ENCODE data around the gene BMP8A. TPM values are rescaled to one million over a fixed set of nuclear protein-coding genes. Genes with fewer than 3 reads are reported as not detected.

BMP8A gene
- total and polyA plus RNA-seq, 2 experiments from 2014 or later, result 1.2 to 2.8 TPM

DNA sequence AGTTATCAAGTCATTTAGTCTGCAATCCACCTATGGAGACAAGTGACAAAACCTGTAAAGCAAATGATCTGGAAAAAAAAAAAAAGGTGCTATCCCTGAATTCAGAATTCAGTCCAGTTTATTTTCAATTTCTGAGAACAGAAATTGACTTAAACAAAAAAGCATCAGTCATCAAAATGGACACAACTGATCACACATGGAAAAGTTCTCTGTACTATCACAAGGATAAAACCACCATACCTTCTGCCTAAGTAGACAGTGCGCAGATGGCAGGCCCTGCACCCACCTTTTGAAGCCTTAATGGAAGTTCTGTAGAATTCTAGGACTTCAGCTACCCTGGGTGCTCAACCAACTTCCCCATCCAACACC, 81.6 kb downstream of the BMP8A start:
- DNase-seq (ENCODE audit: low spot score), result no peak
- H3K4me1 ChIP-seq (ENCODE audit: insufficient read depth), result peaks cover 23% of the 10 kb centered on the region
- peak overlapping the region; percentile 66 for H3K4me3 ChIP-seq
- H3K27ac ChIP-seq, result no peak overlapping the region
- H3K9me2 ChIP-seq (replicated peaks; ENCODE audit: insufficient read depth), result no peaks in the 10 kb centered on the region
- no peaks in the 10 kb centered on the region for H3K9me3 ChIP-seq (ENCODE audit: low read depth)
- peak overlapping the region; percentile 98 for H3K4me2 ChIP-seq
- peaks cover 10% of the 10 kb centered on the region for H3K36me3 ChIP-seq (replicated peaks; ENCODE audit: insufficient read depth, low read depth)
- H3K79me2 ChIP-seq, result peaks cover 85% of the 10 kb centered on the region
- 96% methylated on average over 1 of the region's 1 CpG for WGBS (ENCODE audit: low lambda C conversion rate, missing lambda C conversion rate)
- TF ChIP-seq EZH2phosphoT487 (IDR thresholded peaks at IDR 0.05; ENCODE audit: low read depth, severe bottlenecking, unreplicated experiment), result no peak
- H2AFZ ChIP-seq, result no peak overlapping the region
- no peaks in the 10 kb centered on the region for H3K27me3 ChIP-seq
- peaks cover 70% of the 10 kb centered on the region for H4K20me1 ChIP-seq (ENCODE audit: insufficient read depth, poor library complexity, severe bottlenecking)

DNA sequence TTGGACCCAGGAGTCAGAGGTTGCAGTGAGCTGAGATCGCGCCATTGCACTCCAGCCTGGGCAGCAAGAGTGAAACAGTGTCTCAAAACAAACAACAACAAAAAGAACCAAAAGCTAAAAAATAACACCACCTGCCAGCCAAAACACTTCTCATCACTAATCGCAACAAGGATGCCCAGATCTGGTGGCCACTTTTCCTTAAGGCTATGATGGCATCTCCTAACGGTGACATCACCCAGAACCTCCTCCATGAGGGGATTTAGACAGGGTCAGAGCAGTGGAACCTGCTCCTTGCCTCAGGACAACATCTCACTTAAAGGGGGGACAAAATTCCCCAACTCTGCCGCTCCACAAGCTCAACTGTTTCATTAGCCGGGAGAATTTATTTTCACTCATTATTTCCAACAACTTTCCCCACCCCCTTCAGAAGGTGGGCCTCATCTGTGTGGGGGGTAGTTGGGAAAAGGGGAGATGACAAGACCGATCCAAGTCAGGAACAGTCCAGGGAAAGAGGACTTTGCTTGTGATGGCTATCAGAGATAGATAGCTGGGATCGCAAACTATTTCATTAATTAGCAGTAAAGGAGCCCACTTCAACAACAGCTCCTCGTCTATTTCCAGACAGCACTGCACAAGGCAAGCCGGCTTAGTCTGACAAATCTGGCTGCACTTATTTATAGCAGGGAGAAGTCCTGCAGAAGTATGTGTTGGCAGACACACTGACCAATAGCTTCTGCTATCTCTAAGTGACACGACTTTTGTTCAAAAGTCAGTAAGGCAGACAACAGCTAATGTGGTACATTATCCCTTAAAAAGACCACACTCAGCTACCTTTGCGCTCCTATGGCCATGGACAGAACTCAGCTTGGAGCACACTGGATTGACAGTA, 82.5 kb downstream of the BMP8A start:
- H3K36me3 ChIP-seq (replicated peaks; ENCODE audit: insufficient read depth, low read depth), result peaks cover 3% of the 10 kb centered on the region
- peaks cover 23% of the 10 kb centered on the region for H3K4me1 ChIP-seq (ENCODE audit: insufficient read depth)
- no peaks in the 10 kb centered on the region for H3K9me2 ChIP-seq (replicated peaks; ENCODE audit: insufficient read depth)
- H3K27me3 ChIP-seq, result no peaks in the 10 kb centered on the region
- no peak for DNase-seq (ENCODE audit: low spot score)
- H4K20me1 ChIP-seq (ENCODE audit: insufficient read depth, poor library complexity, severe bottlenecking), result peaks cover 63% of the 10 kb centered on the region
- H3K27ac ChIP-seq, result no peak overlapping the region
- peak overlapping the region; percentile 66 for H3K4me3 ChIP-seq
- TF ChIP-seq EZH2phosphoT487 (IDR thresholded peaks at IDR 0.05; ENCODE audit: low read depth, severe bottlenecking, unreplicated experiment), result no peak
- TF ChIP-seq, protein P1, sequence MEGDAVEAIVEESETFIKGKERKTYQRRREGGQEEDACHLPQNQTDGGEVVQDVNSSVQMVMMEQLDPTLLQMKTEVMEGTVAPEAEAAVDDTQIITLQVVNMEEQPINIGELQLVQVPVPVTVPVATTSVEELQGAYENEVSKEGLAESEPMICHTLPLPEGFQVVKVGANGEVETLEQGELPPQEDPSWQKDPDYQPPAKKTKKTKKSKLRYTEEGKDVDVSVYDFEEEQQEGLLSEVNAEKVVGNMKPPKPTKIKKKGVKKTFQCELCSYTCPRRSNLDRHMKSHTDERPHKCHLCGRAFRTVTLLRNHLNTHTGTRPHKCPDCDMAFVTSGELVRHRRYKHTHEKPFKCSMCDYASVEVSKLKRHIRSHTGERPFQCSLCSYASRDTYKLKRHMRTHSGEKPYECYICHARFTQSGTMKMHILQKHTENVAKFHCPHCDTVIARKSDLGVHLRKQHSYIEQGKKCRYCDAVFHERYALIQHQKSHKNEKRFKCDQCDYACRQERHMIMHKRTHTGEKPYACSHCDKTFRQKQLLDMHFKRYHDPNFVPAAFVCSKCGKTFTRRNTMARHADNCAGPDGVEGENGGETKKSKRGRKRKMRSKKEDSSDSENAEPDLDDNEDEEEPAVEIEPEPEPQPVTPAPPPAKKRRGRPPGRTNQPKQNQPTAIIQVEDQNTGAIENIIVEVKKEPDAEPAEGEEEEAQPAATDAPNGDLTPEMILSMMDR (IDR thresholded peaks at IDR 0.05; ENCODE audit: poor library complexity), result no peak
- TF ChIP-seq EZH2 (IDR thresholded peaks at IDR 0.05; ENCODE audit: borderline replicate concordance), result no peak
- WGBS (ENCODE audit: low lambda C conversion rate, missing lambda C conversion rate), result 56% methylated on average over 12 of the region's 12 CpGs
- H3K79me2 ChIP-seq, result peaks cover 76% of the 10 kb centered on the region
- H3K9me3 ChIP-seq (ENCODE audit: low read depth), result no peaks in the 10 kb centered on the region
- peak overlapping the region; percentile 98 for H3K4me2 ChIP-seq
- H2AFZ ChIP-seq, result no peak overlapping the region

DNA sequence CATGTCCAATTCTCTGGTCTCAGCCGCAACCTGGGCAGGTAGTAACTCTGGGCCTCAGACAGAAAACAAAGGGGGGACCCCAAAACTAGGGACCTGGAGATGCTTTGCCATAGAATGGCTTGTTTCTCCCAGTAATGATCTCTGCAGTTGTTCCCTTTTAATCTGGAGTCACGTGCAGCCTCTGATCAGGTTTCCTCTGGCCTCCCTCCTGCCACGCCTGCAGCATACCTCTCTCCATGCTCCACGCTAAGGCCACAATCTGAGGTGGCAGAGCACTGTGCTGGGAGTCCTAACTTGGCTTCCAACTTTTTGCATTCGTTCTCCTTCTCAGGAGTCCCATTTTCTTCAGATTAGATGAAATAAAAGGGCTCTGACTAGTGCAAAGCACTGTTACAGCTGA, 83.2 kb downstream of the BMP8A start:
- peak; percentile 39 for DNase-seq (ENCODE audit: low spot score)
- 16% methylated on average over 5 of the region's 5 CpGs for WGBS (ENCODE audit: low lambda C conversion rate, missing lambda C conversion rate)
- Histone ChIP-seq H2AFZ (no peak overlapping the region), H3K79me2 (peaks cover 69% of the 10 kb centered on the region), H3K9me3 (ENCODE audit: low read depth) (no peaks in the 10 kb centered on the region), H3K36me3 (replicated peaks; ENCODE audit: insufficient read depth, low read depth) (no peaks in the 10 kb centered on the region), H3K4me3 (peak overlapping the region; percentile 66), H3K27ac (peak overlapping the region; percentile 83), H4K20me1 (ENCODE audit: insufficient read depth, poor library complexity, severe bottlenecking) (peaks cover 62% of the 10 kb centered on the region), H3K9me2 (replicated peaks; ENCODE audit: insufficient read depth) (no peaks in the 10 kb centered on the region), H3K27me3 (no peaks in the 10 kb centered on the region), H3K4me1 (ENCODE audit: insufficient read depth) (peaks cover 23% of the 10 kb centered on the region), H3K4me2 (peak overlapping the region; percentile 98)
- TF ChIP-seq, protein P1 (IDR thresholded peaks at IDR 0.05; ENCODE audit: poor library complexity), result no peak
- TF ChIP-seq EZH2 (IDR thresholded peaks at IDR 0.05; ENCODE audit: borderline replicate concordance) (no peak), EZH2phosphoT487 (IDR thresholded peaks at IDR 0.05; ENCODE audit: low read depth, severe bottlenecking, unreplicated experiment) (no peak)

Small RNAs within 50 kb of the gene (small RNA-seq; reads per million reads assigned to genes)
- 6.3 reads per million, percentile 94 among the genes with 10 or more reads in this experiment for gene SNORA55

Other genes with a start within 250 kb of the BMP8A start
- gene PABPC4, start 85.2 kb downstream of the BMP8A start, total RNA-seq, result 100 and 130 TPM in 2 replicates
- gene PABPC4, start 85.2 kb downstream of the BMP8A start, polyA plus RNA-seq, result 71.5 and 82.3 TPM in 2 replicates
- 9.0 and 10.9 TPM in 2 replicates for gene HEYL, start 148.0 kb downstream of the BMP8A start, total RNA-seq
- gene HEYL, start 148.0 kb downstream of the BMP8A start, polyA plus RNA-seq, result 17.9 and 24.8 TPM in 2 replicates
- 2.1 and 5.1 TPM in 2 replicates for gene NT5C1A, start 180.5 kb downstream of the BMP8A start, total RNA-seq
- gene NT5C1A, start 180.5 kb downstream of the BMP8A start, polyA plus RNA-seq, result 1.0 and 1.8 TPM in 2 replicates
- gene HPCAL4, start 199.8 kb downstream of the BMP8A start, total RNA-seq, result 14.2 and 15.8 TPM in 2 replicates
- 12.6 and 13.8 TPM in 2 replicates for gene HPCAL4, start 199.8 kb downstream of the BMP8A start, polyA plus RNA-seq
- gene PPIE, start 247.2 kb downstream of the BMP8A start, total RNA-seq, result 35.5 and 42.6 TPM in 2 replicates
- 61.2 and 77.3 TPM in 2 replicates for gene PPIE, start 247.2 kb downstream of the BMP8A start, polyA plus RNA-seq